Renal cortex interstitium (tissue), 11 donors: ENCODE data around the gene PEX14. TPM values are rescaled to one million over a fixed set of nuclear protein-coding genes. Genes with fewer than 3 reads are reported as not detected.

Experiments
- DNase-seq, 11 donors: peaks; one replicate each; pipeline ENCODE4 v3.0.0-alpha.2; 2013; ENCODE audit warnings: low read depth in 9 of 11, low spot score in 4 of 11; ENCODE audit errors: extremely low read depth in 1 of 11
- polyA plus RNA-seq, 3 donors: library from polyadenylated mRNA; unstranded; fragments of 120-200 nt; gene quantifications; one replicate each; pipeline ENCODE4 v1.2.1, GENCODE V29; 2013; ENCODE audit not compliant: insufficient read length in 3 of 3

The PEX14 gene
- polyA plus RNA-seq, 3 donors: 20.5 to 25.2 (median 24.7) TPM

- no peak for DNase-seq
Observed at GRCh38 chr1:10662090-10662688, 187.4 kb downstream of the PEX14 start.

- DNase-seq: no peak
Observed at GRCh38 chr1:10662824-10663677, 188.3 kb downstream of the PEX14 start.

GRCh38 chr1:10663678-10664035 lies 188.9 kb downstream of the PEX14 start:
- DNase-seq: peak in 2 of 11 donors; percentile 55 to 73

GRCh38 chr1:10664251-10664650 lies 189.5 kb downstream of the PEX14 start:
- no peak for DNase-seq

GRCh38 chr1:10665226-10665625 lies 190.5 kb downstream of the PEX14 start:
- no peak for DNase-seq

- no peak for DNase-seq
Observed at GRCh38 chr1:10665930-10666850, 191.4 kb downstream of the PEX14 start.

GRCh38 chr1:10667861-10668761 lies 193.4 kb downstream of the PEX14 start:
- no peak for DNase-seq

- DNase-seq: no peak
Observed at GRCh38 chr1:10669570-10669969, 194.8 kb downstream of the PEX14 start.

GRCh38 chr1:10670190-10670589 lies 195.4 kb downstream of the PEX14 start:
- no peak for DNase-seq

- peak in 1 of 11 donors; percentile 46 for DNase-seq
Observed at GRCh38 chr1:10671090-10671489, 196.3 kb downstream of the PEX14 start.

- no peak for DNase-seq
Observed at GRCh38 chr1:10671622-10672342, 197.0 kb downstream of the PEX14 start.

GRCh38 chr1:10672343-10673050 lies 197.7 kb downstream of the PEX14 start:
- DNase-seq: no peak

- DNase-seq: no peak
Observed at GRCh38 chr1:10673109-10673711, 198.5 kb downstream of the PEX14 start.

GRCh38 chr1:10674222-10674621 lies 199.5 kb downstream of the PEX14 start:
- DNase-seq: no peak

GRCh38 chr1:10674700-10675609 lies 200.2 kb downstream of the PEX14 start:
- DNase-seq: peak in 4 of 11 donors; percentile 47 to 79 (median 66)

- no peak for DNase-seq
Observed at GRCh38 chr1:10675813-10676212, 201.1 kb downstream of the PEX14 start.
